ENCODE data around the gene DBH. TPM values are rescaled to one million over a fixed set of nuclear protein-coding genes. Genes with fewer than 3 reads are reported as not detected.

DBH gene
- total RNA-seq, 1 experiment from 2014 or later, result not detected

DNA sequence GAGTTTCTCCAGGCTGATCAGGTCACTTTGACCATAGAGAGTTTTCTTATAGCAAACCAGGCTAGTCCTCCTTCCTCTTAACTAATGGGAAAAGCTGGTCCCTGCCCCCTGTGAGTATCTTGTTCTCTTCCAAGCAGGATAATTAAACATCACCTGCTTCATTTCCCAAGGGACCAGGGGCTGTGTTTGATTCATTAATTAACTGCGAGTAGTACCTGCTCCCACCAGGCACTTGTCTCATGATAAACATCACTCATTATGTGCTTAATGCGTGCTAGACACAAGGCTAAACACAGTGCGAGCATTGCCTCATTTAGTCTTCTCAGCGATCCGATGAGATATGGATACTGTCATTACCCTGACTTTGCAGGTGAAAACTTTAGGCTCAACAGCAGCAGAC is 25.3 kb upstream of the DBH start:
- no peaks in the 10 kb centered on the region for H3K4me1 ChIP-seq (ENCODE audit: insufficient read depth, low read length, poor library complexity, severe bottlenecking)
- H3K27ac ChIP-seq (ENCODE audit: low read depth, low read length, poor library complexity, severe bottlenecking), result no peak overlapping the region
- no peaks in the 10 kb centered on the region for H3K9me3 ChIP-seq (ENCODE audit: low read depth, low read length, poor library complexity, severe bottlenecking)
- BruUV-seq (replicated peaks), result no TSS peak
- DNase-seq (ENCODE audit: low spot score), result no peak
- ChIA-PET CTCF (no interaction called here), POLR2A (ENCODE audit: low non-redundant PET) (no interaction called here)
- no peak for TF ChIP-seq EZH2 (IDR thresholded peaks at IDR 0.05; ENCODE audit: borderline replicate concordance, low read depth, low read length, poor library complexity, severe bottlenecking)
- TF ChIP-seq, protein P1, sequence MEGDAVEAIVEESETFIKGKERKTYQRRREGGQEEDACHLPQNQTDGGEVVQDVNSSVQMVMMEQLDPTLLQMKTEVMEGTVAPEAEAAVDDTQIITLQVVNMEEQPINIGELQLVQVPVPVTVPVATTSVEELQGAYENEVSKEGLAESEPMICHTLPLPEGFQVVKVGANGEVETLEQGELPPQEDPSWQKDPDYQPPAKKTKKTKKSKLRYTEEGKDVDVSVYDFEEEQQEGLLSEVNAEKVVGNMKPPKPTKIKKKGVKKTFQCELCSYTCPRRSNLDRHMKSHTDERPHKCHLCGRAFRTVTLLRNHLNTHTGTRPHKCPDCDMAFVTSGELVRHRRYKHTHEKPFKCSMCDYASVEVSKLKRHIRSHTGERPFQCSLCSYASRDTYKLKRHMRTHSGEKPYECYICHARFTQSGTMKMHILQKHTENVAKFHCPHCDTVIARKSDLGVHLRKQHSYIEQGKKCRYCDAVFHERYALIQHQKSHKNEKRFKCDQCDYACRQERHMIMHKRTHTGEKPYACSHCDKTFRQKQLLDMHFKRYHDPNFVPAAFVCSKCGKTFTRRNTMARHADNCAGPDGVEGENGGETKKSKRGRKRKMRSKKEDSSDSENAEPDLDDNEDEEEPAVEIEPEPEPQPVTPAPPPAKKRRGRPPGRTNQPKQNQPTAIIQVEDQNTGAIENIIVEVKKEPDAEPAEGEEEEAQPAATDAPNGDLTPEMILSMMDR (conservative IDR thresholded peaks at IDR 0.05; ENCODE audit: low read depth, low read length), result no peak
- intact Hi-C loops (cut with micrococcal nuclease; ENCODE audit: unreplicated experiment), result no loop called here
- no peak overlapping the region for H3K4me3 ChIP-seq (ENCODE audit: low read depth, low read length, poor library complexity, severe bottlenecking)
- no peaks in the 10 kb centered on the region for H3K36me3 ChIP-seq (ENCODE audit: insufficient read depth, low read length, poor library complexity, severe bottlenecking)
- peaks cover 77% of the 10 kb centered on the region for H3K27me3 ChIP-seq (replicated peaks; ENCODE audit: insufficient read depth, low read depth, low read length, poor library complexity)

DNA sequence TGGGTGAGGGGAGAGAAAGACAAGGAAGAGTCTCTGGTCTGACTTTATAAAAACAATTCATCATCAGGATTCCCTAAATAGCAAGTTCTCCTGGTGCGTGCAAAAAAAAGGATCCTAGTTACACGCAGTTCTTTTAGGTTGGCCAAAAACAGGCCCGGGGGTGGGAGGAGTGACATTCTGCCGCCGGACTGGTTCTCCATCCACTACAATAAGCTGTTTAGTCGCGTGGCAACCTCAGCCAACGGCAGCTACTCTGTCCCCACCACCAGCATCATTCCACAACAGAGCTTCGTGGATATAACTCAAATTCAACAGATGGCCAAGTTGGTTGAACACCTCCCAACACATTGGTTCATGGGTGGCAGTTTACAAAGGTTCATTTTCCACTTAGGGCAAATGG is 24.1 kb upstream of the DBH start:
- Histone ChIP-seq H3K27ac (ENCODE audit: low read depth, low read length, poor library complexity, severe bottlenecking) (no peak overlapping the region), H3K36me3 (ENCODE audit: insufficient read depth, low read length, poor library complexity, severe bottlenecking) (no peaks in the 10 kb centered on the region), H3K4me3 (ENCODE audit: low read depth, low read length, poor library complexity, severe bottlenecking) (no peak overlapping the region), H3K27me3 (replicated peaks; ENCODE audit: insufficient read depth, low read depth, low read length, poor library complexity) (peaks cover 80% of the 10 kb centered on the region), H3K9me3 (ENCODE audit: low read depth, low read length, poor library complexity, severe bottlenecking) (no peaks in the 10 kb centered on the region), H3K4me1 (ENCODE audit: insufficient read depth, low read length, poor library complexity, severe bottlenecking) (no peaks in the 10 kb centered on the region)
- TF ChIP-seq EZH2 (IDR thresholded peaks at IDR 0.05; ENCODE audit: borderline replicate concordance, low read depth, low read length, poor library complexity, severe bottlenecking), result no peak
- TF ChIP-seq, protein P1 (conservative IDR thresholded peaks at IDR 0.05; ENCODE audit: low read depth, low read length), result no peak
- ChIA-PET CTCF (no interaction called here), POLR2A (ENCODE audit: low non-redundant PET) (no interaction called here)
- no TSS peak for BruUV-seq (replicated peaks)
- DNase-seq (ENCODE audit: low spot score), result no peak
- intact Hi-C loops (cut with micrococcal nuclease; ENCODE audit: unreplicated experiment), result no loop called here

DNA sequence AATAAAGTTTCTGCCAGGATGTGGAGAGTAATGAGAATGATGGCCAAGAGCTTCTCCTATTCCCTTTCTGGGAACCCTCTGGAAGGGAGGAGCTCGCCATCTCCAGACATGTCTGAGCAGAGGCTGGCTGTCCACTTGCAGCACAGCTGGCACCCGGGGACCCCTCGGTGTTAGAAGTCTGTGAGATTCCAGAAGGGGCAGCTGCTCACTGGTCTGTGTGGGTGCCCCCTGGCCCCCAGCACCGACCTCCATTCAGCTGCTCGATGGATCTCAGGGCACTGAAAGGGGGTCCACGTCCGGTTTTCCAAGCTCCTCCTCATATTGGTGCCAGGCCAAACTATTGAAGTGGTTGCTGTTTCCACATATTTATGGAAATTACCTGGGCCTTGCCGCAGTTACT is 23.3 kb upstream of the DBH start:
- H3K9me3 ChIP-seq (ENCODE audit: low read depth, low read length, poor library complexity, severe bottlenecking), result no peaks in the 10 kb centered on the region
- no TSS peak for BruUV-seq (replicated peaks)
- no peaks in the 10 kb centered on the region for H3K36me3 ChIP-seq (ENCODE audit: insufficient read depth, low read length, poor library complexity, severe bottlenecking)
- no peak for TF ChIP-seq EZH2 (IDR thresholded peaks at IDR 0.05; ENCODE audit: borderline replicate concordance, low read depth, low read length, poor library complexity, severe bottlenecking)
- TF ChIP-seq, protein P1 (conservative IDR thresholded peaks at IDR 0.05; ENCODE audit: low read depth, low read length), result no peak
- POLR2A ChIA-PET (ENCODE audit: low non-redundant PET), result no interaction called here
- intact Hi-C loops (cut with micrococcal nuclease; ENCODE audit: unreplicated experiment), result no loop called here
- H3K27me3 ChIP-seq (replicated peaks; ENCODE audit: insufficient read depth, low read depth, low read length, poor library complexity), result peaks cover 83% of the 10 kb centered on the region
- no peak overlapping the region for H3K27ac ChIP-seq (ENCODE audit: low read depth, low read length, poor library complexity, severe bottlenecking)
- no peaks in the 10 kb centered on the region for H3K4me1 ChIP-seq (ENCODE audit: insufficient read depth, low read length, poor library complexity, severe bottlenecking)
- CTCF ChIA-PET, result no interaction called here
- H3K4me3 ChIP-seq (ENCODE audit: low read depth, low read length, poor library complexity, severe bottlenecking), result no peak overlapping the region
- DNase-seq (ENCODE audit: low spot score), result no peak
